ENCODE results near the gene P2RX6.
A peak's percentile ranks its signal among the peaks of the same experiment; 100 is the strongest.

Gene P2RX6

GRCh38 chr22:21015466-21016006 is 571 bp downstream of the P2RX6 start:
- no peak for DNase-seq

DNA sequence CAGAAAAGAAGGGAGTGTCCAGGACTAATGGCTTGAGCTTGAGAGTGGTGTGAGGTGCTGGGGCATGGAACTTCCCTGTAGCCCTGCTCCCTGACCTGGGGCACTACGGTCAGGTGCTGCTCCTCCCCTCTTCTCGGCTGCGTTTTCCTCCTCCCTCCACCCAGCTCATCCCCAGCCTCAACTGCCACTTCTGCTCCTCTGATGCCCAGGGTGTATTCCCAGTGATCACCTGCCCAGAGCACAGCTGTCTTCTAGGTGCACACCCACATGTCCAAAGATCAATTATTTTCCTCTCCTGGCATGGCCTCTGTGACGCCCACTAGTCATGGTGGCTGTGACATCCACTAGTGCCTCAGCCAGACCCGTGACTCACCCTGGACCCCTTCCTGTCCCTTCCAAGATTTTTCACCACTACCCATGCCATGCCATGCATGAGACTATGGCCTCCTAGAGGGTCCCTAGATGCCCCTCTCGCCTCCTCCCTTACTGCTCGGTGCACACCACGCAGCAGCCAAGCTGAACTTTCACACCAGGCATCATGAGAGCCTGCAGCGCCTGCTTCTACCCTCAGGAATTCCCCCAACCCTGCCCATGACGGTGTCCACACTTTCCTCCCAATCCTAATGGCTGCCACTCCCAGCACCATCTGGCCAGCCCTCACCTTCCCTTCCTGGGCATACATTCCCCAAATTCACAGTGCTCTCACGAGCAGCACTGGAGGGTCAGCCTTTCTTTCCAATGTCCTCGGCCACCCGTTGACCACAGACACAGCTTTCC is 1.9 kb downstream of the P2RX6 start:
- no peak for DNase-seq

DNA sequence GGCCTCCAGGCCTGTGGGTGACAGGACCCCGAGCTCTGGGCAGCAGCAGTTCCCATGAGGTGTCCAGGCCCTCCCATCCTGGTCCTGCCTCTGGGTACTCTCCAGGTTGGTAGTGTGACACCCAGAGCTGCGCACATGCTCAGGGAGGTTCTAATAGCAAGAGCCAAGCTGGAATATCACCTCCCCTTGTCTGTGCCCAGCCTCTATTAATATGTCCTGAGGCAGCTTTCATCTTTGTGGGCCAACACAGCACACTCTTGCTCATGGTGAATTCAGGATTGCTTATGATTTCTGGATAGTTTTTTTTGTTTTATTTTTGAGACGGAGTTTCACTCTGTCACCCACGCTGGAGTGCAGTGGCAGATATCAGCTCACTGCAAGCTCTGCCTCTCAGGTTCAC is 3.3 kb downstream of the P2RX6 start:
- DNase-seq = no peak

DNA sequence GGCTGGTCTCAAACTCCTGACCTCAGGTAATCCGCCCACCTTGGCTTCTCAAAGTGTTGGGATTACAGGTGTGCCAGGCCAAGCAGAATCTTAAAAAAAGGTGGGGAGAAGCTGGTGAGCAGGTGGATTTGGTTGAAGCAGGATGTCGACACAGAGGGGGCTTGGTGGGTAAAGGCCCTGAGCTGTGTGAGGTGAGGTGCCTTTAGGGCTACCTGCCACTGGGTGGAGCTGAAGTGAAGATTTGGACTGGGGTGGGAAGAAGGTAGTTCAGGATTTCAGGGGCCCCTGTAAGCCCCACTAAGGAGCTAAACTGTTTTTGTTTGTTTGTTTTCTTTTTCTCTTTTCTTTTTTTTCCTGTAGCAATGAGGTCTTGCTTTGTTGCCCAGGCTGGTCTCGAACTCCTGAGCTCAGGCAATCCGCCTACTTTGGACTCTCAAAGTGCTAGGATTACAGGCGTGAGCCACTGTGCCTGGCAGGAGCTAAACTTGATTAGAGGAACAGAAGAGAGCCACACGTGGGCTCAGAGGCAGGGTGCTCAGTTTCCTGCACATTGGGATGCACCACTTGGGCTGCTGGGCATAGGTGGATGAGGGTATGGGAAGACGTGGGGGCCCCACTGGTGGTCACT is 6.0 kb downstream of the P2RX6 start:
- DNase-seq = peak; percentile 23

- no peak for DNase-seq
Observed at GRCh38 chr22:21022507-21022906, 7.5 kb downstream of the P2RX6 start.

DNA sequence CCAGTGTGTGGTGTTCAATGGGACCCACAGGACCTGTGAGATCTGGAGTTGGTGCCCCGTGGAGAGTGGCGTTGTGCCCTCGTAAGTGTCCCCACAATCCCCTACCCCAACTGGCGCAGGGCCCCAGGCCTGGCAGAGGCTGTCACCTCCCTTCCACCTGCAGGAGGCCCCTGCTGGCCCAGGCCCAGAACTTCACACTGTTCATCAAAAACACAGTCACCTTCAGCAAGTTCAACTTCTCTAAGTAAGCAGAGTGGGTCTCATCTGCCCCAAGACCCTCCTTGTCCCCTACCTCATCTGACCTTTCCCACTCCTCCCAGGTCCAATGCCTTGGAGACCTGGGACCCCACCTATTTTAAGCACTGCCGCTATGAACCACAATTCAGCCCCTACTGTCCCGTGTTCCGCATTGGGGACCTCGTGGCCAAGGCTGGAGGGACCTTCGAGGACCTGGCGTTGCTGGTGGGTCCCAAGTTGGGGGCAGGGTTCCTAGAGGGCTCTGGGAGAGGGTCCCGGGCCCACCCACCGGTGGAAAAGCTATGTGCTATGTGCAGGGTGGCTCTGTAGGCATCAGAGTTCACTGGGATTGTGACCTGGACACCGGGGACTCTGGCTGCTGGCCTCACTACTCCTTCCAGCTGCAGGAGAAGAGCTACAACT is 8.1 kb downstream of the P2RX6 start:
- DNase-seq = no peak

DNA sequence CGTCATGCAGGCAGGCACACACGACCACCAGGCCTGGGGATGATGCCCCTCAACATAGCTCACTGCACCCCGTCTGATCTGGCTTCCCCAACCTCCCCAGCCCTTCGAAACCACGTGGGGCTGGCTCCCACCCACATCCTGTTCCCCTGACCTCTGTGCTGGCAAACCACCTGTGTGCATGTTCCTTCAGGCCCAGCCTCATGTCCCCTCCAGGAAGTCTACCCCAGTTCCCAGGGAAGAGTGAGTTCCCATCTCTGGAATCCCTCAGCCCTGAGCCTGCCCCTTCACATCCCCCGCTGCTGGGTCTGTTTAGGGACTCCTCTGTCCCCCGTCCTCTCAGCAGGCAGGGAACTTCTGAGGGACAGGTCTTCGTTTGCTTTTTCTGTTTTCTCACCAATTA is 10.3 kb downstream of the P2RX6 start:
- DNase-seq = no peak

DNA sequence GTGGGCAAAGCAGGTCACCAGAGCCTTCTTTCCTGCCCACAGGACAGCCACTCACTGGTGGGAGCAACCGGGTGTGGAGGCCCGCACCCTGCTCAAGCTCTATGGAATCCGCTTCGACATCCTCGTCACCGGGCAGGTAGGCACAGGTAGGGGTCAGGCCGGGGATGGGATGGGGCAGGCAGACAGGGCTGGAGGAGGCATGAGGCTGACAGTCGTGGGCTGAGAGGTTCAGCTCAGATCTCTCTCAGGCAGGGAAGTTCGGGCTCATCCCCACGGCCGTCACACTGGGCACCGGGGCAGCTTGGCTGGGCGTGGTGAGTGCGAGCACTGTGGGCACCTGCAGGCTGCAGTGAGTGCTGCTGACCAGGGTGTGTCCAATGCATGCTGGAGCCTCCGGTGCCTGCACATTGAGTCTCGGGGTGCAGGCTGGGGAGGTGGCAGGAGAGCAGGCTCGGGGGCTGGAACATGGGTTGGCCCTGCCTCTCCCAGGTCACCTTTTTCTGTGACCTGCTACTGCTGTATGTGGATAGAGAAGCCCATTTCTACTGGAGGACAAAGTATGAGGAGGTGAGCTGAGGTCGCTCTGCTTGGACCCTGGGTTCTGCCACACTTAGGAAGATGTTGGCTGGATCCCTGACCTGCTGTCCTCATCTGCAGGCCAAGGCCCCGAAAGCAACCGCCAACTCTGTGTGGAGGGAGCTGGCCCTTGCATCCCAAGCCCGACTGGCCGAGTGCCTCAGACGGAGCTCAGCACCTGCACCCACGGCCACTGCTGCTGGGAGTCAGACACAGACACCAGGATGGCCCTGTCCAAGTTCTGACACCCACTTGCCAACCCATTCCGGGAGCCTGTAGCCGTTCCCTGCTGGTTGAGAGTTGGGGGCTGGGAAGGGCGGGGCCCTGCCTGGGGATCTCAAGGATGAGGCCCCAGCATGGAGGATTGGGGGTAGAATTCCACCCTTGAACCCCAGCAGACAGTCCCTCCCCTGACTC is 11.1 kb downstream of the P2RX6 start:
- DNase-seq = no peak

- peak; percentile 14 for DNase-seq
Observed at GRCh38 chr22:21026783-21027692, 12.1 kb downstream of the P2RX6 start.

- DNase-seq = no peak
Observed at GRCh38 chr22:21028277-21029251, 13.6 kb downstream of the P2RX6 start.

- DNase-seq = no peak
Observed at GRCh38 chr22:21029486-21030025, 14.6 kb downstream of the P2RX6 start.

DNA sequence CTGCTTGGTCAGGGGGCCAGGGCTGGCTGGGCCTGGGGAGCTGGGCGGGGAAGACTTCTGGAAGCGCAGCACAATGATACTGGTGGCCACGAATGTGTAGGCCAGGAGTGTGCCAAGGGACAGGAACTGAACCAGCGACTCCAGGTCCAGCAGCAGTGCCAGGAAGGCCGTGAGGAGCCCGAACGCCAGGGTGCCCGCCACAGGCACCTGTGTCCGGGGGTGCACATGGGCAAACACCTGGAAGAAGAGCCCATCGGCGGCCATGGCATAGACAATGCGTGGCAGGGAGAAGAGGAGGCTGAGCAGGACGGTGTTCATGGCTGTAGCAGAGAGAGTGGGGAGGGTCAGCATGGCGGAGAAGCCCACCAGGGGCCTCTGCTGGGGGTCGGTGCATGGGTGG is 15.1 kb downstream of the P2RX6 start:
- DNase-seq = no peak

GRCh38 chr22:21030621-21031544 is 15.9 kb downstream of the P2RX6 start:
- no peak for DNase-seq

DNA sequence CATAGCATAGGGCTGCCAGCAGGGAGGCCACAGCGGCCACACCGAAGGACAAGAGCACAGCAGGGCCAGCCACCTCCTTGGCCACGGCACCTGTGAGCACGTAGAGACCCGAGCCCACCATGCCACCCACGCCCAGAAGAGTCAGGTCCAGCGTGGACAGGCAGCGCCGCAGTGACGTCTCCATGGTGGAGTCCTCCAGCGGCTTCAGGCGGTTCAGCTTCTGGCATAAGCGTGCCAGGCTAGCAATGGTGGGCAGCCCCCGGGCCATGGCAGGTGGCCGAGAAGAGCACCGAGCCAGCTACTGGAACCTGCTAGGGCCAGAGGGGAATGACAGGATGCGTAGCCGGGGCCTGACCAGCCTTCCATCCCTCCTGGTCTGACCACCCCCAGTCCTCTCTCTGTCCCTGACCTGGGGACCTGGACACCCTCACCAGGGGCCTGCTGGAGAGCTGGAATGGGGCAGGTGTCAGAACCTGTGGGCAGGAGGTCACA is 16.6 kb downstream of the P2RX6 start:
- DNase-seq = no peak

- peak; percentile 60 for DNase-seq
Observed at GRCh38 chr22:21032037-21032867, 17.3 kb downstream of the P2RX6 start, which contains the start of gene SLC7A4. Gene SLC7A4 (minus strand): TSS chr22:21032561. CDS start chr22:21031812, 749 bp downstream.

DNA sequence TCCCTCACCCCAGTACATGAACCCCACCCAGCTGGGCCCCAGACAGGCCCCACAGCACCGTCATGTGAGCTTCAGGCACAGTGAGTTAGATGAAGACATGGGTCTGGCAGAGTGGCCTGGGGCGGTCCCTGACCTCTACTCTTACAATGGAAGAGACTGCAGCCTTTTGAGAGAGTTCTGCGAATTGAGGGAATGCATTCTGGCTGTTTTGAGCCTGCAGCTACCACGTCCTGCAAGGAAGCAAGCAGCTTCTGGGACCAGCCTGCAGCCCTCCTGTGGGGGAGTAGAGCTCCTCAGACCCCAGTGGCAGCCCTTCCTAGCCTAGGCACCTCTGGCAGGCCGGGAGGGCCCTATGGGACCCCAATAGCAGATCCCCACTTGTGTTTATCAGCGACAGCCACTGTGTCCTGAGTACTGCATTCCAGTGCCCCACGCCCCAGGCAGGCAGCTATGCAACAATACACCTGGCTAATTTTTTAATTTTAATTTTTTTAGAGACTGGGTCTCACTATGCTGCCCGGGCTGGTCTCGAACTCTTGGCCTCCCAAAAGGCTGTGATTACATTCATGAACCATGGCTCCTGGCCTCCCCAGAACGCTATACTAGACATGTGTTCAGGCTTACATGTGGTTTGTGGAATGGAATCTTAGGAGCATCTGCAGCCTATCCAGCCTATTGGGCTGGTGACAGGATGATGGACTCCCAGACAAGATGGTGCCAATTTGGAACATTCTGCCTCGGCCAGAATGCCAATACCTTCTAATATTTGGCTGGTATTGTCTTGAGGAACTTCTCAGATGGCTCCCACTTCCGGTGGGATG is 18.1 kb downstream of the P2RX6 start:
- no peak for DNase-seq

- DNase-seq = no peak
Observed at GRCh38 chr22:21033895-21034294, 18.9 kb downstream of the P2RX6 start.
